NCI-H1092 (cell line): ENCODE data around the gene IL17D.
"Not testable (repeated sequence)": the region's sequence is repeated elsewhere in the genome, so short reads cannot be mapped to it uniquely, and the experiment has no call there.

ENCODE experiments used
- DNase-seq: peaks from one replicate; lab custom pipeline; 2025; lab: John Stamatoyannopoulos, UW

Gene IL17D

GRCh38 chr13:20702915-20703779 is at the start of gene IL17D:
Gene IL17D, plus strand, starts transcription at chr13:20703699. Its CDS starts 303 bp downstream, at chr13:20704002.
- DNase-seq = no peak

GRCh38 chr13:20654156-20654555 is 49.3 kb upstream of the IL17D start:
- no peak for DNase-seq

- no peak for DNase-seq
Measured at GRCh38 chr13:20658451-20659040, 45.0 kb upstream of the IL17D start.

GRCh38 chr13:20664351-20664750 is 39.1 kb upstream of the IL17D start:
- DNase-seq = no peak

- DNase-seq = no peak
Measured at GRCh38 chr13:20666948-20667347, 36.6 kb upstream of the IL17D start.

- DNase-seq = no peak
Measured at GRCh38 chr13:20667857-20668437, 35.6 kb upstream of the IL17D start.

- no peak for DNase-seq
Measured at GRCh38 chr13:20669162-20669561, 34.3 kb upstream of the IL17D start.

- no peak for DNase-seq
Measured at GRCh38 chr13:20671789-20672188, 31.7 kb upstream of the IL17D start.

- no peak for DNase-seq
Measured at GRCh38 chr13:20672772-20673171, 30.7 kb upstream of the IL17D start.

GRCh38 chr13:20673715-20674114 is 29.8 kb upstream of the IL17D start:
- DNase-seq = no peak

GRCh38 chr13:20676213-20676612 is 27.3 kb upstream of the IL17D start:
- DNase-seq = no peak

- not testable (repeated sequence) for DNase-seq
Measured at GRCh38 chr13:20678606-20679005, 24.9 kb upstream of the IL17D start.

- DNase-seq = no peak
Measured at GRCh38 chr13:20679879-20680278, 23.6 kb upstream of the IL17D start.

GRCh38 chr13:20680416-20681080 is 23.0 kb upstream of the IL17D start:
- DNase-seq = no peak

- not testable (repeated sequence) for DNase-seq
Measured at GRCh38 chr13:20681481-20681880, 22.0 kb upstream of the IL17D start.

GRCh38 chr13:20682061-20682460 is 21.4 kb upstream of the IL17D start:
- no peak for DNase-seq

GRCh38 chr13:20684041-20684440 is 19.5 kb upstream of the IL17D start:
- no peak for DNase-seq

GRCh38 chr13:20684546-20684945 is 19.0 kb upstream of the IL17D start:
- DNase-seq = no peak

GRCh38 chr13:20685092-20685491 is 18.4 kb upstream of the IL17D start:
- DNase-seq = no peak

GRCh38 chr13:20686167-20686566 is 17.3 kb upstream of the IL17D start:
- DNase-seq = no peak

GRCh38 chr13:20686863-20687579 is 16.5 kb upstream of the IL17D start:
- no peak for DNase-seq

GRCh38 chr13:20689291-20689690 is 14.2 kb upstream of the IL17D start:
- DNase-seq = no peak
